Islet of Langerhans (tissue), 1 donor: ENCODE data around the gene PSMB11.

ENCODE experiments used
- FAIRE-seq: peaks from one replicate; lab custom pipeline; 2011; peaks lifted over from hg19 to GRCh38; lab: Jason Lieb, UNC

PSMB11 gene

DNA sequence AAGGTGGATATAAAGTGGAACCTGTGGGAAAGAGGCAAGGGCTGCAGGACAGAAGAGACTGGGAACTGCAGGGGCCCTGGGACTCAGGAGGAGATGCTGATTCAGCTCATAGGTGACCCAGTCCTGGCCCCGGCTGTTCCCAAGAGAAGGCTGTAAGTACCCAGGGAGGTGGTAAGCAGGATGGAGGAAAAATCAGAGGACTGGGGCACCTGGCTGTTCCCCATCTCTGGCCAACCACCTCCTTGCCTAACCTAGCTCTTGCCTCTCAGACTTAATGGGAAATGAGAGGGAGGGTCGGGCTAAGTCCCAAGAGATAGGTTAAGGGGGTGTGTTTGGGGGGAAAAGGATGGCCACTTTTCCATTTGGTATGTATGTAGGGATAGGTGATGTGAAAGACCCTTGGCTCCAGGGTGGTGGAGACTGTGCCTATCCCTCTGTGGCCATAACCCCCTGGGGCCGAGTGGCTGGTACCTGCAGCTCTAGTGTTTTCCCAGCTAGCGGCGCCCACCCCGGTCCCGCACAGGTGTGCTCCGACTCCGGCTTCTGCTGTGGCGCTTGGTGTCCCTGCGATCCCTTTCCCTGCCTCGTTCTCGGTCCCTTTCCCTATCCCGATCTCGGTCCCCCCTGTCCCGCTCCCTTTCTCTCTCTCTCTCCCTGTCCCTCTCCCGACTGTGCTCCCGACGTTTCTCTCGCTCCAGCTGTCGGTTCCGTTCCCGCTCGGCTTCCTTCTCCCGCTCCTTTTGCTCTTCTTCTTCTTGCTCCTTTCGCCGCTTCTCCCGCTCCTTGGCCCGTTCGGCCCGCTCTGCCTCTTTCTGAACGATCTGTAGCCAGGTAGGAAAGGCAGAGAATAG lies 16.9 kb downstream of the PSMB11 start:
- FAIRE-seq: no peak

DNA sequence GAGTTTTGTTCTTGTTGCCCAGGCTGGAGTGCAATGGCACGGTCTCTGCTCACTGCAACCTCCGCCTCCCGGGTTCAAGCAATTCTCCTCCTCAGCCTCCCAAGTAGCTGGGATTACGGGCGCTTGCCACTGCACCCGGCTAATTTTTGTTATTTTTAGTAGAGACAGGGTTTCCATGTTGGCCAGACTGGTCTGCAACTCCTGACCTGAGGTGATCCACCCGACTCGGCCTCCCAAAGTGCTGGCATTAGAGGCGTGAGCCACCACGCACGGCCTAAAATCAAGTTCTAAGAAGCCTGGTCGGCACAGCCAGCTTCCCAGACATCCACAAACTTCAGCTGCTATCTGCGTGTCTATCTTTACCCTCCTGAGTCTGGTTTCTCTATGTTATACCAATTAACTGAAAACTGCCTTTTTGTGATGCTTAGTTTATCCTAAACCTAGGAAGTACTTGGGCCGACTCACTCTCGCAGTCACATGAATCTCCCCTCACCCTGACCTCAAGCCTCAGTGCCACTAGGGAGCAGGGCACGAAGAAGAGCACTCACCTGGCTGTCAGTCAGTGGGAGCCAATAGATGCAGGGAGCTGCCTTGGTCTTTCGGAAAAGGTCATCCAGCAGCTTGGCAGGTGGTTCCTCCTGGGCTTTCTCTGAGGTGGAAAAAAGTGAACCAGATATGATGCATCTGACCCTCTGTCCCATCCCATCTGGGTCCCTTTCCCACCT lies 18.7 kb downstream of the PSMB11 start:
- FAIRE-seq: no peak

DNA sequence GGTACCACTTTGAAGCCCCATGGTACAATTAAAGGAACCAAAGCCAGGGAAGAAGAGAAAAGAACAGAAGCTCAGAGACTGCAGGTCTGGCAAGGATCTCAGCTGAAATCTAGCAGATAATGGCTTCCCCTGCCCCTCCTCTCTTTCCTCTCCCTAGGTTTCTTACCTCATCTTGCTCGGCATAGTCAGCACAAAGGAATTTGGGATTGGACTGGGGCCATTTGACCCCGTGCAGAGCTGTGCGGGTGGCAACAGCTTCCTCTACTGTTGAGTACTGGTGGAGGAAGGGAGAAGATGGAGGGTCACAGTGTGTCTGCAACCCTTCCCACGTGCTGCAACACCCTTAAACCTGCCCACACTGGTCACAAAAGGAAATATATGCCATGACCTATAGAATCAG lies 20.0 kb downstream of the PSMB11 start:
- FAIRE-seq: no peak

DNA sequence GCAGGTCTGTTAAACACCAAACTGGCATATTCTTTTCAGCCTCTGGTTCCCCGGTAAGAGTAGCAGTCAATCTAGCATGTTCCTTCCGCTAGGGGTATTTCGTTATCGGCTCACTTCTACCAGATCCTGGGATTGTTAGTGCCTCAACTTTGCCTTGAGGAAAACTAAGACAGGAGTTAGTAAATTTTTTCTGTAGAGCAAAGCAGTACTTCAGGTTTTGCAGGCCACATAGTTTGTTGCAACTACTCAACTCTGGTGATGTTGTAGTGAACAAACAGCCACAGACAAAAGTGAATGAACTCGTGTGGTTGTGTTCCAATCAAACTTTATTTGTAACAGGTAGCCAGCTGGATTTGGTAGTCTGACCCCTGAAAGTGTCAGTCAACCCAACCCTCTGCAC lies 21.6 kb downstream of the PSMB11 start:
- FAIRE-seq: no peak

DNA sequence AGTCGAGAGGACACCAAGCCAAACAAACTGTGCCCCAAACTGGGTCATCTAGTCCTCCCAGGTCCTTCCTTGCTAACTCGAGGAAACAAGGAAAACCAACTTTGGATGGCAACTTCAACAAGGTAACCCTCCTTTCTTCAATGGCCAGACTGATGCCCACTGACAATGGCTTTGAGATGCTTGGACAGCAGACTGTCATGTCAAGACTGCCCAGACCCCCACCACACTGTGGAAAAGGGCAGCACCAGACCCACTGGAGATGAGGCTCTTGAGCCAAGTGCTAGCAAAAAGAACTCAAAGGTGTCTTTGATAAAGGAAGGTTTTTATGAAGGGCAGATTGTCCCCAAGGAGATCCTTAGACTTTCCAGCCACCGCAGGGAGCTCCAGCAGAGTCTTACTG lies 24.4 kb downstream of the PSMB11 start:
- FAIRE-seq: no peak

DNA sequence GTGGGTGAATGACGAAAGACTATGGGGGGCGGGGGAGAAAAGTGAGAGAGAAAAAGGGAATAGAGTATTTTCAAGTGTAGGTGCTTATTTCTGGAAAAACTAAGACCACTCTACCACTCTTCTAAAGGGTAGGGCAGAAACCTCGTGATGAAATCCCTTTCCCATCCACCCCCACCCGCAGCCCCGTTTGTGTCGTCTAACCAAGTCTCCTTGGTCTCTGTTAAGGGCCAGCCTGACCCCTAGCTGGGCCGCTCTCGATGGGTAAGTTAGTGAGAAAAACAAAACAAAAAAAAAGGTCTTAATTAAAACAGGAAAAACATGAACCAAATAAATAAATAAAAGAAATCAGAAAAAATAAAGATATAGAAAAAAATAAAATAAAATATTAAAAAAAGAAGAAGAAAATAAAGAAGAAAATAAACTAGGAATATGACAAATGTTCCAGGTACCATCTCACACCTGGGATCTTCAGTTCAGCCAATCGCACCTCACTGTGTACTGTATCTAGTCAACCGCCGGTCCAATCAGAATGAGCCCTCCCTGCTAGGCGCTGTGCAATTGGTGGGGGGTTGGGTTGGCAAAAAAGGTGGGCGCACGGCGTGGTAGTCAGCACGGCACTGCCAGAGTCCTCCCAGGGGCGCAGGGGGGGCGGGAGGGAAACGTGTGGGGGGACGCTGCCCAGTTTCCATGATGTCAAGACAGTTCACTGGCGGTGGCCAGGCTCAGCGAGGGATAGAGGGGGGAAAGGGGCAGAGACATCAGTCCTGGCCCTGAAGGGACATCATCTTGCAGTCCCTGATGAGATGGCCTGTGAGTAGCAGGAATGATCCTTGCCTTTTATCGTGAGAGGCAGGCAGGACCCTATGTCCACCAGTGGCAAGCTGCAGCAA lies 25.1 kb downstream of the PSMB11 start:
- no peak for FAIRE-seq

DNA sequence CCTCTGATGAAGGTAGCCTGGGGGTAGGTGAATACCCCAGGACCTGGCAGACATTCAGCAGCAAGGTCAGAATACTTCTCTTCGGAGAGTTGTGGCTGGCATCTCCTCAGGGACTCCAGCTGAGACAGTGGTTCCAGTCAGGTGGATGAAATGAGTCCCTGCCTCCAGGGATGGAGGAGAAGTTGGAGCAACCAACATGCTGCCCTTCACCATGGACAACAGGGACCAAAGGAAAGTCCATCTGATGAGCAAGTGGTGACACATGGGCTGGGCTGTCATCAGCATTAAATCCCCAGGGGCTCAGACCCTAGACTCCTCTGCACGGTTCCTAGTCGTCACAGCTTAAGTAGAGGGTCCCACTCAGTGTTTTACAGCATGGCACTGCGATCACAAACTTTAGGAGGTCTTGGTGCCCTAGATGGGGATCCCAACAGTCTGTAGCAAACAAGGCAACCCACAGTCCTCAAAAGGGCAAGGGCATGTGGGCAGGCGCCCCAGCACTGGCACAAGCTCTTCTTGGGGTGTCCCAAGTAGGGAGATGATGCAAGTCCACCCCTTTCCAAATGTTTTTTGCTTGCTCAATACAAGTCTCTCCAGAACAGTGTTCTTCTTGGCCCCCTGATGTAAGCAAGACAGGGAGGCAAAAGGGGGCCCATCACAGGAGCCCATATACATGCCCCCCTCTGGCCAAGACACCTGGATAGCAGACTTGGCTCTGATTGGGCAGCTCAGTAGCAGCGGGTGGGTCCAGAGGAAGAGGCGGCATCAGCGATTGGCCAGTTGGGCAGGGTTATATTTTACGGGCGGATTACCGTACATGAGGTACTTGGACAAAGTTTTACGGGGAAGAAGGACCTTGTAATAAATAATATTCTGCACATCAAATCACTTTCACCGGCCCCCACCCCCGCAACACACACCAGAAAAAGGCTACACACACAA lies 26.1 kb downstream of the PSMB11 start:
- no peak for FAIRE-seq

DNA sequence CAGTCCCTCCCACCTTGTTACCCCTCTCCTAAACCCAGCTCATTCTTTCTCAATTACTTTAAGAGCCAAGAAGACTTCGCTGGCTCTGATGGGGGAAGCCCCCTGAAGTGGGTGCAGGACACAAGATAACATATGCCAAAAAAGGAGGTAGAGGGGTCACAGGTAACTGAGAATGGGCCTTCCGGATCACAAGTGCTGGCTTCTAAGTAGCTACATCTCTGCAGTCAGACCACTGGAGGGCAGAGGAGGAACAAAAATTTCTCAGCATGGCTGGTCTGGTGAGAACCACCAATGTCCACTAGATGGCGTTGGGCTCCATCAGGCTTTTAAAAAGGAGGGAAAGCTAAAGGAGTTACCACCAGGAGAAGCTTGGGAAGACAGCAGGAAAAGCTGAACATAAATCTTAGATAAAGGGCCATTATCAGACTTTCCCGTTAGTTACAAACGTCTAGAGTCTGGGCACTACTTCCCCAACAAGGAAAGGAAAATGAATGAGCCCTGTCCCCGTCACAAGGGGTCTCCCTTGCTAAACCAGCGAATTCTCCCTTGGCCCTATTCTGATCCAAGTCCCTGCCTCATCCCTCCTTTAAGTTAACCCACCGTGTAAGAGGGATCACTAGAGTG lies 26.9 kb downstream of the PSMB11 start:
- FAIRE-seq: peak; percentile 21

DNA sequence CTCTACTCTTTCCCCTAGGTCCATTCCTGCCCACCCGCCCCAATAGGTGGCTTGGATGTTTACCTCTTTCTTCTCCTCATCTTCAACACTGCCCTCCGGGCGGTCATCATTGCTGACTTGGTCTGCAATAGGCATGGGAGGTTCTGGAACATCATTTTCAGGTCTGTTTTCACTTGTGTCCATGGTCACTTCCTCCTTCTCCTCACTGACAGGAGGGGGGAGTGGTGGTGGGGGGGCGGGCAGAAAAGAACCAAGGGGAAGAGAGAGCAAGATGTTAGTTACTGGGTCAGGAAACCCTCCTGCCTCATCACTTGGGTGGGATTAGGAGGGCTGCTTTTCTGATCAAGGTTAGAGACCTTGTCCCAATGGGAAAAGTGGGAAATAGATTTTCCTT lies 27.4 kb downstream of the PSMB11 start:
- FAIRE-seq: no peak

DNA sequence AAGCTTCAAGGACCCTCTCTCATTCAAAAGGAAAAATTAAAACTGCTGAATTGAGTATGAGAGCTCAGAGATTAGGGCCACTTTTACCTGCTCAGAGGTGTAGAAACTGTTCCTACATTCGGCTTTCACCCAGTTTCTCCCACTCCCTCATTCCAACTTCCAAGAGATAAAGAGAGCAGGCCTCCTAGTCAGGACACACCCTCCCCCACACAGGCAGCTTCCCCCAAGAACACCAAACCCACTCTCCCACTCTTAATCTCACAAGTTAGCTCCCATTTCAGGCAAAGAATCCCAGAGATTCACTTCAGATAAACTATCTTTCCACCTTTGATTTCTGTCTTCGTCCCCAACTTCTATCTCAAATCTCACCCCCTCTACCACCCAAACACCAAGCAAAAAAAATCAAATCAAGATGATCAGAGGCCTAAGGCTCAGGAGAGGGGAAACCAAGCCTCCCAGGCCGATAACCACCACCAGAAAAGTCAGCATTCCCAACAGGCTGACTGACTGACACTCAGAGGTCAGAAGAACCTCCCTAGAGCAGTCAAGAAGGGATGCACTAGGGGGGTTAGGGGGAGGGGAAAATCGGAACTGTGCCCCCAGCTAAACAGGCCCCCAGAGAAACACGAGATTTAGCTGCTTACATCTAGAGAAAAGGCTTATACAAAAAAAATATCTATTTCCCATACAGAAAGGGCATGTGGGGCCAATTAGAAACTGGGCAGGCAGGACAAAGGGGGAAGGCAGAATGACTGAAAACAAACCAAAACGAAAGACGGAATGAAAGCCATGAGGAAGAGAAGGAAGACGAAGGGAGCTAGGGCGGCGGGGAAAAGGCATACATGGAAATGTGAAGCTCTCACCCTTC lies 28.5 kb downstream of the PSMB11 start:
- no peak for FAIRE-seq

DNA sequence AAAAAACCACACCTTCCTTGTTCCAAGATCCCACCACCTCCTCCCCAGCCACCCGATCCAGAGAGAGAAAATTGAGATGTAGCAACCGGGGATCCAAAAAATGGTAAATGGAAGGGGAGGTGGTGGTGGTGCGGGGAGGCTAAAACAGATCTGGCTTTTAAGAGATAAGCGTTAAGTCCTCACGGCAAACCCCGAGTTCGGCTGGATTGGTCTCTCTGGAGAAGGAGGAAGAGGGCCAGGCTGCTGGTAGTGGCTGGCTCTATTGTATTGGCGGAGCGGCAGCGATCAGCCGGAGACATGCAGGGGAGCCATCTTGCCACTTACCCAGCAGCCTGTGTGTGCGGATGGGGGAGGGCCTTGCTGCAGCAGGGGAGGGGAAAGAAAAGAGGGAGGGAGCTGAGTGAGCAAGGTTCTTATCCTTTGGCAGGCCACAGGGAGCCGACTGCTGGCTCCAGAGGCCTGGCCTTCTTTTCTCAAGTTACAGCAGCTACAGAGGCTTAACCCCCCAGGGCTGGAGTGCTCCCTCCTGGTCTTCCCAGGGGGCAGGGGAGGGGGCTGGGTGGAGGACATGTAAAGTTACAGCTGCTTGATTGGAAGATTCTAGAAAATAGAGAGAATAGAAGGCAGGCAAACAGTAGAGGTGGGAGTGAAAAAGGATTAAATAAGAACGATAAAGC lies 29.4 kb downstream of the PSMB11 start:
- no peak for FAIRE-seq

DNA sequence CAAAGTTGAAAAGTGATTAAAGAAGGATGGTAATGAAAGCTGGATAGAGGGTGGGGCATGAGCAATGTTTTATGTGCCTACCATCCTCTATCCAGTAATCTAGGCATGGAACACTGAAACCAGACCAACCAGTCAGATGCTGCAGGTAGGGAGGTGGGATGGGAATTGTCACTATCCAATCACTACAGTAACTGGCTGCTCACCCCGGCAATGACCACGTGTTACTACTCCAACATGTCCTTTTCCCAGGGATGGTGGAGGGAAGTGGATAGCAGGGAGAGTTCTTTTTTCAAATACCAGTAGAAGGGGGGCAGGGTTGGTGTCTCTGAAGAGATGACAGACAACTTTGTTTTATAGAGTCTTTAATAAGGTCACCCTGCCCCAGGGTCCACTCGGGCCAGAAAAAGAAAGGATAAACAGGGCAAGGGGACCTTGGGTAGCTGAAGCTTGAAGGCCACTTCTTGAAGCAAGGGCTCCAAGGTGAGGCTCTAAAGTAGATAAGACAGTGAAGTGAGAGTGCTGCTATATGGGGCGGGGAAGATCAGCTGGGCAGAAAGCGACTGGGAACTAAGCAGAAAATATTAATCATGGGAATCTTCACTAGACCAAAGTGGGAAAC lies 30.0 kb downstream of the PSMB11 start:
- FAIRE-seq: no peak

DNA sequence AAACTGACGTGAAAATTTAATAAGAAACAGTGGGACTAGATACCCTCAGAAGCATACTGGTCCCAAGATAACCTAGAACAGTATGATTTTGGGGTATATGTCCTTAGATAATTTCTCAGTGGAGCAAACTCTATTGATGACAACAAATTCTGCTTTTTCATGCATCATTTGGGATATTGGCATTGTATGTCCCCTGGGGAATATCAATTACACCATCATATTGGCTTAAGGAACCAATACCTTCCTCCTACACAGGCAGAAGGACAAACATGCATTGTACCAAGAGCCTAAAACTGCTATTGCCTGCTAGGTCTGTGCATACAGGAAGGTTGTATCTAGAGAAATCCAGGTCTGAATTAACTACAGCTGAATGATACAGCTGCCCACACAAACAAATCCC lies 32.9 kb downstream of the PSMB11 start:
- no peak for FAIRE-seq

DNA sequence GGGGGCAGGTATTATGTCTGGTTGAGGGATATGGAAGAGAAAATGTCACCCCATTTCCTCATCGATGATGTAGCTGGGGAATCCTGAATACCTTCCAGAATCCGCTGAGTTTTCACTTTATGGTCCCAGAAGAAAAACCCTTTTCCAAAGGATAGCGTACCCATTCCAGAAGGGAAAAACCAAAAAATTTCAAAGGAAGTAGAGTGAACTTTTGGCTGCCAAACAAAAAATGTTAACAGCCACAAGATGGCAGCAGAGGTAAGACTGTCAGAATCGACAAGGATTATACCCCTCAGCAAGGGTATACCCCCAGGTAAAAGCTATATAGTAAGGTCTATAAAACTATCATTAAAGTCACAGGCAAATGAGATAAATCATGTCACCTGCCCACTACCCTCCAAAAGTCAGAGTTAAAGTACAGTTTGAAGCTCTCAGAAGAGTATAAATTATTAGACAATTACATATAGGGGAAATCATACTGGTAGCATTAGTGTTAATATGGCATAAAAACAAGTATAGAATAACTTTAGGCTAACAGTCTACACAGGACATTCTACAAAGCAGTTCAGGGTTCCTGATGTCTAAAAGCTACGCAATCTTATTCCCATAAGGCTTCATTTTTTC lies 34.9 kb downstream of the PSMB11 start:
- peak; percentile 17 for FAIRE-seq

DNA sequence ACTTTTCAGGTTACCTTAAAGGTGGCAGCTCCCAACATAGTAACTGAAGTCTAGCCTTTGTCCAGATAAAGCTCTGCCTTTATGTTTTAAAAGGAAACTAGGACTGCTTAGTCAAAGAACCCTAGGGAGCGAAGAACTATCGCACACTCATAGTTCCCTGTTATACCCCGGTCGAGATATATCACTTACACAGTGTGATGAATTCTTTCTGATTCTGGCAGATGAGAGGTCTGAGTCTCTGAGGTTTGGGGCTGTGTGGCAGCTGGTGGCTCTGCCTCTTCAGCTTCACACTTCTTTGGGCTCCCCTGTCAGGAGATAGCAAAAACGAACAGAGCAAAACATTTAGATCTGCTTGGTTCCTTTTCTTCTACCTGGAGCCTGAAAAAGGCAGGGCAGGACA lies 36.0 kb downstream of the PSMB11 start:
- FAIRE-seq: no peak

DNA sequence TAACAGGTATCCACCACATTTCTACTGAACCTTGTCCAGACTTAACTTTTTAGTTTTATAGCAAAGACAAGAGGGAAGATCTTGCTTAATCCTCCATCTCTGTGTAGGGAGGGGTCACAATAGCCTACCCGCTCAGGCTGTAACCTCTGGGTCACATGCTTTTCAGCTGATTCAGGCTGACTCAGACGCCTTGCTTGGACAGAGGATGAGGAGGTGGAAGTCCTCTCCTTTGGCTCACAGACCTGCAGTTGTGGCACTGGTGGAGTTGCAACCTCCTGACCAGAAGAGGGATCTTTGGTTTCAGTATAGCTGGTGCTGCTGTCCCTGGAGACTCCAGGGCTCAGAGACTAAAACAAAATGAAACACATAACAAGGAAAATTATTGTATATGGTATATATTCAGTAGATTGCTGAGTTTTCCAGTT lies 36.7 kb downstream of the PSMB11 start:
- FAIRE-seq: no peak

DNA sequence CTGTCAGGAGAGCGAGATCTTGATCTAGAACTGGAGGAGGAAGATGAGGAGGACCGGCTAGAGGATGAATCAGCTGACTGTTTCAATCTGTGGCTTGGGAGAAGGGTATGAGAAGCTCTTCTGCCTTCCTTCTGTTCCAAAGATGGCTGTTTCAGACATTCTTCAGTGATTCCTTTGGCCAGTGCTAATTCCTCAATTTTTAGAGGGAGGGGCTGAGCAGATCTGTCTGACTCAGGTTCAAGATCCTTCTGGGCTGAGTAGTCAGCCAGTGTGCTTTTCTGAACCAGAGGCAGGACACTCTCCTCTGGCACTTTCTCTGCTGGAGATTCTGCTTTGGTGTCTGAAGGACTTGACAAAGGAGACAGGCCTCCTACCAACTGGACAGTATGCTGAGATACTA lies 37.7 kb downstream of the PSMB11 start:
- no peak for FAIRE-seq

DNA sequence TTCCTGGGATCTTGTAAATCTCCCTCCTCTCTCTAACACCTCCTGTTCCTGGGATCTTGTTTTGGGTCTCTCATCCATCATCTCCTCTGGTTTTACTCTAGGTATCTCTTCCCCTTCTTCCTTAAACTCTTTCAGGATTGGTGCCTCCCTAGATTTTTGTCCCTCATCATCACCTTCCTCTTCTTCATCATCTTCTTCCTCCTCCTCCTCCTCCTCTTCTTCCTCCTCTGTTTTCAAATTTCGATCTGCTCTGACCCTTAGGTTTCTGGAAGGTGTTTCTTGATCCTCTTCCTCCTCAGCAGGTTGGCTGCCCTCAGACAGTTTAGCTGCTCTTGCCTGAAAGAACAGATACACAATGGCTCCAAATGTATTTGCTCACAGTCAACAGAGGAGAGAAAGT lies 38.5 kb downstream of the PSMB11 start:
- FAIRE-seq: no peak

DNA sequence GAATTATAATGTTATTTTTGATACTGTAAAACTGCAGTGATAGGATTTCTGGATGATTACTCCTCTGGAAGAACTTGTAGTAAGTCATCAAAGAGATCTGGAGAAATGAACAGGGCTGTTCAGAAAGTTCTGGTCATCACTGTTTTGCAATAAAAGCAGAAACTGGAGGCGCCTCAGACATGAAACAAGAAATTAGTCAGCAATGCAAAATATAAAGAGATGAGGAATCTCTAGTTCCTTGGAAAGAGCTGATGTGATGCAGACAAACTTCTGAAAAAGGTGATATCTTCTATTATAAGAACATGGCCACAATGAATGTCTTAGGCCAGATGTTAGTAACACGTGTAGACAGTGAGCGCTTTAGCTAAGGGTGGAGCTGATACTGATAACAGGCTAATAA lies 43.4 kb downstream of the PSMB11 start:
- no peak for FAIRE-seq
